PC-9 (cell line): ENCODE data around the gene STX17. TPM values are rescaled to one million over a fixed set of nuclear protein-coding genes. Genes with fewer than 3 reads are reported as not detected.

Source experiments
- BruUV-seq: library from RNA; stranded (reverse); fragments of 400-500 nt; replicated peaks from 2 replicates; lab custom pipeline; 2021; lab: Mats Ljungman, UMichigan
- CTCF ChIA-PET: fragments of 300-600 bp; sonication (Branson Sonifier 250); formaldehyde crosslinking; loops from one replicate; lab custom pipeline; 2022; ENCODE audit warnings: antibody characterized with exemption; lab: Charles Lee
- POLR2A ChIA-PET: fragments of 300-600 bp; sonication (Branson Sonifier 250); formaldehyde crosslinking; loops from one replicate; lab custom pipeline; 2022; ENCODE audit warnings: antibody characterized with exemption; ENCODE audit not compliant: unreplicated experiment; lab: Charles Lee
- DNase-seq, 2 experiments: peaks; one replicate each; pipeline versions ENCODE4 v3.0.0 to v3.0.0-alpha.2; 2015 to 2022; ENCODE audit warnings: mixed read lengths in 1 of 2
- H2AFZ ChIP-seq: fragments of 200-600 bp; sonication (generic); 2 replicates; pipeline ENCODE4 v1.8.1; 2017; ENCODE audit warnings: antibody characterized with exemption
- H3F3A ChIP-seq: fragments of 200-600 bp; sonication (generic); 2 replicates; pipeline ENCODE4 v1.8.1; 2017; ENCODE audit warnings: antibody characterized with exemption, mild to moderate bottlenecking, low read depth; ENCODE audit not compliant: insufficient read depth
- H3K27ac ChIP-seq: fragments of 200-600 bp; sonication (generic); 2 replicates; pipeline ENCODE4 v1.6.1; 2016; ENCODE audit warnings: mixed run types
- H3K27me3 ChIP-seq: fragments of 200-600 bp; sonication (generic); 2 replicates; pipeline ENCODE4 v1.6.1; 2016; ENCODE audit warnings: low read depth, mixed run types; ENCODE audit not compliant: insufficient read depth
- H3K36me3 ChIP-seq: fragments of 200-600 bp; sonication (generic); 2 replicates; pipeline ENCODE4 v1.6.1; 2016; ENCODE audit warnings: low read depth, mixed run types
- H3K4me1 ChIP-seq: fragments of 200-600 bp; sonication (generic); replicated peaks from 2 replicates; pipeline ENCODE4 v1.6.1; 2016; ENCODE audit warnings: mixed run types; ENCODE audit not compliant: insufficient read depth
- H3K4me2 ChIP-seq: fragments of 200-600 bp; sonication (generic); 2 replicates; pipeline ENCODE4 v1.6.1; 2017; ENCODE audit warnings: mixed run types
- H3K4me3 ChIP-seq: fragments of 200-600 bp; sonication (generic); 2 replicates; pipeline ENCODE4 v1.6.1; 2016; ENCODE audit warnings: mixed run types
- H3K79me2 ChIP-seq: fragments of 200-600 bp; sonication (generic); 2 replicates; pipeline ENCODE4 v1.6.1; 2017; ENCODE audit warnings: low read depth, mixed run types
- H3K9me2 ChIP-seq: fragments of 200-600 bp; sonication (generic); 2 replicates; pipeline ENCODE4 v1.8.1; 2017; ENCODE audit warnings: mild to moderate bottlenecking; ENCODE audit not compliant: insufficient read depth
- H3K9me3 ChIP-seq: fragments of 200-600 bp; sonication (generic); 2 replicates; pipeline ENCODE4 v1.8.1; 2016; ENCODE audit warnings: low read depth; ENCODE audit not compliant: insufficient read depth
- H4K20me1 ChIP-seq: fragments of 200-600 bp; sonication (generic); 2 replicates; pipeline ENCODE4 v1.8.1; 2017; ENCODE audit not compliant: insufficient read depth
- CTCF ChIP-seq: fragments of 200-600 bp; sonication (generic); conservative IDR thresholded peaks from 2 replicates; pipeline ENCODE4 v1.6.1; 2017; ENCODE audit warnings: mixed run types, antibody characterized with exemption, mild to moderate bottlenecking, moderate library complexity
- EZH2 ChIP-seq: fragments of 200-600 bp; sonication (generic); IDR thresholded peaks from 2 replicates; pipeline ENCODE4 v1.8.0; 2017; ENCODE audit warnings: antibody characterized with exemption, low read depth
- intact Hi-C: fragments of 100-400 bp; cut with micrococcal nuclease; formaldehyde crosslinking; loops from one replicate; pipeline ENCODE4 v1.10.0; 2022; ENCODE audit not compliant: unreplicated experiment
- total RNA-seq: library from RNA; stranded (reverse); gene quantifications from 2 replicates; pipeline ENCODE4 v1.2.3, GENCODE V29; 2021

STX17 gene
- total RNA-seq, 1 experiment from 2014 or later: 46.3 TPM

- TF ChIP-seq CTCF (no peak), EZH2 (no peak)
- POLR2A ChIA-PET: interaction anchor here (0.7 kb wide), 1 partner anchor 470 kb away, joined by 5 read pairs; no protein-coding TSS in a partner anchor
Measured at GRCh38 chr9:99947395-99947794, 40.9 kb downstream of the STX17 start.

GRCh38 chr9:99948482-99948881 lies 42.0 kb downstream of the STX17 start:
- no TSS peak for BruUV-seq
- Histone ChIP-seq H3K27ac (no peak overlapping the region), H2AFZ (no peak overlapping the region), H3K4me2 (no peak overlapping the region), H3K9me3 (no peaks in the 10 kb centered on the region), H3K79me2 (no peaks in the 10 kb centered on the region), H3K36me3 (no peaks in the 10 kb centered on the region; the same call in 1 of the 2 replicates), H3F3A (0 out of 2 replicates have a peak, but pooled peaks cover 5% of the 10 kb centered on the region), H3K4me1 (no peaks in the 10 kb centered on the region), H3K27me3 (no peaks in the 10 kb centered on the region), H3K4me3 (no peak overlapping the region), H3K9me2 (no peaks in the 10 kb centered on the region), H4K20me1 (no peaks in the 10 kb centered on the region; the same call in 1 of the 2 replicates)
- DNase-seq: no peak
- TF ChIP-seq EZH2: no peak
- no peak for TF ChIP-seq CTCF
- POLR2A ChIA-PET: interaction anchor here (0.7 kb wide), 1 partner anchor 390 kb away, joined by 10 read pairs; no protein-coding TSS in a partner anchor
- intact Hi-C loops: no loop called here
- CTCF ChIA-PET: no interaction called here

More at GRCh38 chr9:99947395-99947794, 40.9 kb downstream of the STX17 start:
- H3K9me3 ChIP-seq: no peaks in the 10 kb centered on the region
- no peaks in the 10 kb centered on the region for H3K9me2 ChIP-seq
- H2AFZ ChIP-seq: no peak overlapping the region
- H3K4me1 ChIP-seq: no peaks in the 10 kb centered on the region
- intact Hi-C loops: no loop called here
- no peak for DNase-seq
- H3K36me3 ChIP-seq: no peaks in the 10 kb centered on the region; the same call in 1 of the 2 replicates
- no peaks in the 10 kb centered on the region for H3K27me3 ChIP-seq
- no peaks in the 10 kb centered on the region for H3K79me2 ChIP-seq
- no TSS peak for BruUV-seq
- H3K4me3 ChIP-seq: no peak overlapping the region
- no peaks in the 10 kb centered on the region; the same call in 1 of the 2 replicates for H4K20me1 ChIP-seq
- CTCF ChIA-PET: interaction anchor here (0.5 kb wide), 1 partner anchor 30 kb away, joined by 3 read pairs; no protein-coding TSS in a partner anchor
- no peak overlapping the region for H3K4me2 ChIP-seq
- H3F3A ChIP-seq: 0 out of 2 replicates have a peak, but pooled peaks cover 5% of the 10 kb centered on the region
- H3K27ac ChIP-seq: no peak overlapping the region

GRCh38 chr9:99948896-99949295 lies 42.4 kb downstream of the STX17 start:
- no peak overlapping the region for H3K4me2 ChIP-seq
- H3F3A ChIP-seq: 0 out of 2 replicates have a peak, but pooled peaks cover 5% of the 10 kb centered on the region
- ChIA-PET POLR2A (no interaction called here), CTCF (no interaction called here)
- BruUV-seq: no TSS peak
- H3K4me1 ChIP-seq: no peaks in the 10 kb centered on the region
- no peak for DNase-seq
- H3K9me3 ChIP-seq: no peaks in the 10 kb centered on the region
- no peak overlapping the region for H3K4me3 ChIP-seq
- H3K79me2 ChIP-seq: no peaks in the 10 kb centered on the region
- no peaks in the 10 kb centered on the region for H3K27me3 ChIP-seq
- no peak overlapping the region for H3K27ac ChIP-seq
- TF ChIP-seq EZH2 (no peak), CTCF (no peak)
- H4K20me1 ChIP-seq: no peaks in the 10 kb centered on the region; the same call in 1 of the 2 replicates
- H2AFZ ChIP-seq: no peak overlapping the region
- intact Hi-C loops: no loop called here
- no peaks in the 10 kb centered on the region for H3K9me2 ChIP-seq
- no peaks in the 10 kb centered on the region; the same call in 1 of the 2 replicates for H3K36me3 ChIP-seq
